Measurements from ENCODE around the gene NAALADL2.

DNA sequence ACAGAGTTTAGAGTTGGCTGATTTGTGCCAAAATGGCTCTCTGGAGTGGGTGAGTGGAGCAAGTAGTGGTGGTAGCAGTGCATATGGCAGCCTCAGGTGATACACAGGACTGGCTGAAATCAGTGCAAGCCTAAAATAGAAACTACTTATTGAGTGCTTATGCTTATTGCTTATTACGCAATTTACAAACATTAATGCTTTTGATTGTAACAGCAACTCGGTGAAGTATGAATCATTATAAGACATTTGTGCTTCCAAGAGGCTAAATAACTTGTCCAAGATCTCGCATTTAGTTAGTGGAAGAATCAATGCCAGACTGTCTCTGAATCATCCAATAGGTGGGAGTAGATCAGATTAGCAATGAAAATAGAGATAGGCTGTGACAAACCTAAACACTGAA, 353.8 kb downstream of the NAALADL2 start:
- TF ChIP-seq, protein P1, sequence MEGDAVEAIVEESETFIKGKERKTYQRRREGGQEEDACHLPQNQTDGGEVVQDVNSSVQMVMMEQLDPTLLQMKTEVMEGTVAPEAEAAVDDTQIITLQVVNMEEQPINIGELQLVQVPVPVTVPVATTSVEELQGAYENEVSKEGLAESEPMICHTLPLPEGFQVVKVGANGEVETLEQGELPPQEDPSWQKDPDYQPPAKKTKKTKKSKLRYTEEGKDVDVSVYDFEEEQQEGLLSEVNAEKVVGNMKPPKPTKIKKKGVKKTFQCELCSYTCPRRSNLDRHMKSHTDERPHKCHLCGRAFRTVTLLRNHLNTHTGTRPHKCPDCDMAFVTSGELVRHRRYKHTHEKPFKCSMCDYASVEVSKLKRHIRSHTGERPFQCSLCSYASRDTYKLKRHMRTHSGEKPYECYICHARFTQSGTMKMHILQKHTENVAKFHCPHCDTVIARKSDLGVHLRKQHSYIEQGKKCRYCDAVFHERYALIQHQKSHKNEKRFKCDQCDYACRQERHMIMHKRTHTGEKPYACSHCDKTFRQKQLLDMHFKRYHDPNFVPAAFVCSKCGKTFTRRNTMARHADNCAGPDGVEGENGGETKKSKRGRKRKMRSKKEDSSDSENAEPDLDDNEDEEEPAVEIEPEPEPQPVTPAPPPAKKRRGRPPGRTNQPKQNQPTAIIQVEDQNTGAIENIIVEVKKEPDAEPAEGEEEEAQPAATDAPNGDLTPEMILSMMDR (IDR thresholded peaks at IDR 0.05; ENCODE audit: low read depth, low read length, missing input control): no peak
- TF ChIP-seq GABPA (IDR thresholded peaks at IDR 0.05 in 1 of 2, conservative IDR thresholded peaks at IDR 0.05 in 1 of 2): no peak
- TF ChIP-seq YY1 (IDR thresholded peaks at IDR 0.05): no peak
- TF ChIP-seq, protein P2, sequence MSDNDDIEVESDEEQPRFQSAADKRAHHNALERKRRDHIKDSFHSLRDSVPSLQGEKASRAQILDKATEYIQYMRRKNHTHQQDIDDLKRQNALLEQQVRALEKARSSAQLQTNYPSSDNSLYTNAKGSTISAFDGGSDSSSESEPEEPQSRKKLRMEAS (IDR thresholded peaks at IDR 0.05): no peak
- TF ChIP-seq TAF1 (conservative IDR thresholded peaks at IDR 0.05): no peak
- TF ChIP-seq SP1 (IDR thresholded peaks at IDR 0.05): no peak
- TF ChIP-seq JUND (IDR thresholded peaks at IDR 0.05): no peak
- TF ChIP-seq RXRA (IDR thresholded peaks at IDR 0.05): no peak
- TF ChIP-seq, protein P3, sequence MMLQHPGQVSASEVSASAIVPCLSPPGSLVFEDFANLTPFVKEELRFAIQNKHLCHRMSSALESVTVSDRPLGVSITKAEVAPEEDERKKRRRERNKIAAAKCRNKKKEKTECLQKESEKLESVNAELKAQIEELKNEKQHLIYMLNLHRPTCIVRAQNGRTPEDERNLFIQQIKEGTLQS (IDR thresholded peaks at IDR 0.05): no peak
- TF ChIP-seq RAD21 (IDR thresholded peaks at IDR 0.05): no peak
- TF ChIP-seq EGR1 (IDR thresholded peaks at IDR 0.05; ENCODE audit: low read depth in 2 of 2): no peak

Measured in liver (tissue), 3 donors.